Panc1 (cell line): ENCODE data around the gene HCN2. TPM values are rescaled to one million over a fixed set of nuclear protein-coding genes. Genes with fewer than 3 reads are reported as not detected.

Experiments used
- ATAC-seq: fragments of 200-7000 bp; cut with Tn5 transposase; 2 replicates; pipeline ENCODE4 v1.9.1; 2020; ENCODE audit warnings: mild to moderate bottlenecking, moderate library complexity
- BruUV-seq: library from RNA; stranded (reverse); fragments of 400-500 nt; replicated peaks from 2 replicates; lab custom pipeline; 2021; lab: Mats Ljungman, UMichigan
- CTCF ChIA-PET: fragments of 300-600 bp; sonication (Branson Sonifier 250); formaldehyde crosslinking; loops from one replicate; lab custom pipeline; 2022; ENCODE audit warnings: antibody characterized with exemption; lab: Charles Lee
- POLR2A ChIA-PET: fragments of 300-600 bp; sonication (Branson Sonifier 250); formaldehyde crosslinking; loops from one replicate; lab custom pipeline; 2022; ENCODE audit warnings: antibody characterized with exemption; lab: Charles Lee
- DNase-seq: peaks from one replicate; pipeline ENCODE4 v3.0.0-alpha.2; 2010; ENCODE audit warnings: low read depth, low spot score
- H3K27ac ChIP-seq: 2 replicates; pipeline ENCODE4 v1.5.1; 2011; ENCODE audit warnings: mild to moderate bottlenecking, low read length, inconsistent platforms
- H3K27me3 ChIP-seq: fragments of 200-500 bp; sonication (Bioruptor generic); 2 replicates; pipeline ENCODE4 v1.6.0; 2014; ENCODE audit warnings: low read length, inconsistent platforms; ENCODE audit not compliant: control insufficient read depth, insufficient read depth
- H3K36me3 ChIP-seq: fragments of 200-500 bp; sonication (Bioruptor generic); 2 replicates; pipeline ENCODE4 v1.5.1; 2014; ENCODE audit warnings: inconsistent platforms, mild to moderate bottlenecking, low read length, moderate library complexity; ENCODE audit not compliant: control insufficient read depth, insufficient read depth
- H3K4me1 ChIP-seq: 2 replicates; pipeline ENCODE4 v1.5.1; 2011; ENCODE audit warnings: inconsistent platforms, mild to moderate bottlenecking, low read length, moderate library complexity; ENCODE audit not compliant: control insufficient read depth, insufficient read depth
- H3K4me3 ChIP-seq, 2 experiments: 2 replicates each; pipeline ENCODE4 v1.5.1; 2011 to 2012; ENCODE audit warnings: low read depth in 2 of 2, low read length in 2 of 2, mild to moderate bottlenecking in 2 of 2, inconsistent platforms in 1 of 2, moderate library complexity in 1 of 2
- H3K9me3 ChIP-seq: fragments of 200-500 bp; sonication (Bioruptor generic); 2 replicates; pipeline ENCODE4 v1.5.1; 2014; ENCODE audit warnings: low read depth, mild to moderate bottlenecking, inconsistent platforms, low read length, moderate library complexity; ENCODE audit not compliant: control insufficient read depth, insufficient read depth
- CTCF ChIP-seq: fragments of 450-650 bp; IDR thresholded peaks from 2 replicates; pipeline ENCODE4 v1.5.1; 2017; ENCODE audit warnings: mild to moderate bottlenecking
- POLR2AphosphoS5 ChIP-seq: IDR thresholded peaks from 2 replicates; pipeline ENCODE4 v1.6.1; 2012; ENCODE audit warnings: mild to moderate bottlenecking, low read depth, low read length, moderate library complexity
- REST ChIP-seq, 2 experiments: IDR thresholded peaks; 2 replicates each; pipeline ENCODE4 v1.6.1; 2011 to 2012; ENCODE audit warnings: low read depth in 2 of 2, control low read depth in 1 of 2, low read length in 1 of 2, mild to moderate bottlenecking in 1 of 2, moderate library complexity in 1 of 2; ENCODE audit not compliant: insufficient read depth in 1 of 2
- SIN3A ChIP-seq: IDR thresholded peaks from 2 replicates; pipeline ENCODE4 v1.6.1; 2012; ENCODE audit warnings: low read depth, mild to moderate bottlenecking, low read length, moderate library complexity, borderline replicate concordance; ENCODE audit not compliant: insufficient read depth
- TCF7L2 ChIP-seq: IDR thresholded peaks from 2 replicates; pipeline ENCODE4 v1.6.1; 2011; ENCODE audit warnings: mild to moderate bottlenecking, low read depth, low read length, inconsistent platforms
- in situ Hi-C: cut with HindIII; loops from 2 replicates; pipeline ENCODE4 v1.10.0; 2016; ENCODE audit warnings: low sequenced_read_pairs, low pct_unique_long_range_greater_than_20kb
- intact Hi-C: fragments of 100-400 bp; cut with micrococcal nuclease; formaldehyde crosslinking; loops from one replicate; pipeline ENCODE4 v1.10.0; 2022; ENCODE audit not compliant: unreplicated experiment
- total RNA-seq: library from RNA; stranded (reverse); gene quantifications from one replicate; pipeline ENCODE4 v1.2.1, GENCODE V29; 2021; ENCODE audit not compliant: unreplicated experiment

The HCN2 gene
- total RNA-seq, 1 experiment from 2014 or later: 15.1 TPM

- intact Hi-C loops (no loop called here), in situ Hi-C loops (no loop called here)
- no TSS peak for BruUV-seq
- Histone ChIP-seq H3K4me1 (peaks cover 28% of the 10 kb centered on the region), H3K27me3 (no peaks in the 10 kb centered on the region), H3K4me3 (no peak overlapping the region), H3K27ac (no peak overlapping the region), H3K36me3 (peaks cover 5% of the 10 kb centered on the region; the same call in 1 of the 2 replicates), H3K9me3 (no peaks in the 10 kb centered on the region)
- DNase-seq (no peak), ATAC-seq (no peak)
- CTCF ChIA-PET: interaction anchor here (0.6 kb wide), 1 partner anchor 92 kb away, joined by 6 read pairs; no protein-coding TSS in a partner anchor
- TF ChIP-seq POLR2AphosphoS5 (no peak), REST (IDR thresholded peaks at IDR 0.05; ENCODE audit: insufficient read depth in 1 of 2, low read depth in 2 of 2, low read length in 1 of 2) (no peak), SIN3A (no peak), TCF7L2 (no peak), CTCF (no peak)
- POLR2A ChIA-PET: no interaction called here
These were observed 9.3 kb upstream of the HCN2 start for GRCh38 chr19:580274-580835.

GRCh38 chr19:581399-582111 lies 8.1 kb upstream of the HCN2 start:
- ATAC-seq (no peak), DNase-seq (no peak)
- intact Hi-C loops (no loop called here), in situ Hi-C loops (no loop called here)
- POLR2A ChIA-PET: no interaction called here
- no peak for TF ChIP-seq POLR2AphosphoS5
- TF ChIP-seq CTCF: no peak
- Histone ChIP-seq H3K36me3 (peaks cover 5% of the 10 kb centered on the region; the same call in 1 of the 2 replicates), H3K4me3 (no peak overlapping the region), H3K27ac (no peak overlapping the region), H3K4me1 (peaks cover 30% of the 10 kb centered on the region), H3K27me3 (no peaks in the 10 kb centered on the region), H3K9me3 (no peaks in the 10 kb centered on the region)
- BruUV-seq: no TSS peak
- CTCF ChIA-PET: interaction anchor here (0.7 kb wide), 1 partner anchor 34 kb away, joined by 4 read pairs; no protein-coding TSS in a partner anchor
